Endothelial cell of umbilical vein (primary cell): ENCODE measurements around the gene LHX3. TPM values are rescaled to one million over a fixed set of nuclear protein-coding genes. Genes with fewer than 3 reads are reported as not detected.

Experiments
- BruUV-seq: library from RNA; stranded (reverse); fragments of 400-500 nt; replicated peaks from 2 replicates; lab custom pipeline; 2021; lab: Mats Ljungman, UMichigan
- CTCF ChIA-PET: fragments of 300-600, 350-600 bp; sonication (Branson Sonifier 250); formaldehyde crosslinking; loops from one replicate; lab custom pipeline; 2021; ENCODE audit warnings: antibody characterized with exemption, inconsistent platforms; lab: Charles Lee
- POLR2A ChIA-PET: fragments of 300-600, 350-600 bp; sonication (Branson Sonifier 250); formaldehyde crosslinking; loops from one replicate; lab custom pipeline; 2021; ENCODE audit warnings: antibody characterized with exemption, inconsistent platforms; lab: Charles Lee
- DNase-seq: peaks from one replicate; pipeline ENCODE4 v3.0.0-alpha.2; 2011; ENCODE audit warnings: low read depth, low spot score
- FAIRE-seq: peaks from 2 replicates; lab custom pipeline; 2011; peaks lifted over from hg19 to GRCh38; lab: Jason Lieb, UNC
- H2AFZ ChIP-seq: 2 replicates; pipeline ENCODE4 v1.6.0; 2012; ENCODE audit warnings: low read depth, low read length, control low read depth, inconsistent platforms
- H3K27ac ChIP-seq: 2 replicates; pipeline ENCODE4 v1.5.1; 2011; ENCODE audit warnings: low read depth, mild to moderate bottlenecking, control low read depth, low read length, moderate library complexity; ENCODE audit not compliant: insufficient read depth
- H3K27me3 ChIP-seq, 2 experiments: 2 replicates each; pipeline versions ENCODE4 v1.6.0 to v1.6.1; 2011; ENCODE audit warnings: low read length in 2 of 2, mixed read lengths in 1 of 2; ENCODE audit not compliant: control insufficient read depth in 2 of 2, insufficient read depth in 2 of 2
- H3K36me3 ChIP-seq, 2 experiments: 2 replicates in 1 of 2; 3 replicates in 1 of 2; pipeline ENCODE4 v1.5.1; 2011; ENCODE audit warnings: low read length in 2 of 2, mild to moderate bottlenecking in 1 of 2, moderate library complexity in 1 of 2; ENCODE audit not compliant: control insufficient read depth in 2 of 2, insufficient read depth in 2 of 2; ENCODE audit errors: extremely low read depth in 1 of 2
- H3K4me1 ChIP-seq: 3 replicates; pipeline ENCODE4 v1.5.1; 2011; ENCODE audit warnings: mild to moderate bottlenecking, low read length; ENCODE audit not compliant: control insufficient read depth, insufficient read depth; ENCODE audit errors: extremely low read depth
- H3K4me2 ChIP-seq: 2 replicates; pipeline ENCODE4 v1.6.1; 2011; ENCODE audit warnings: low read length, control low read depth, mixed read lengths; ENCODE audit not compliant: insufficient read depth
- H3K4me3 ChIP-seq, 3 experiments: fragments of 200-600 bp in 1 of 3; sonication (generic), shearing (Covaris generic) in 1 of 3; replicated peaks in 1 of 3; 2 replicates each; pipeline ENCODE4 v1.5.1; 2011 to 2016; ENCODE audit warnings: control low read depth in 3 of 3, low read length in 3 of 3, mild to moderate bottlenecking in 2 of 3, inconsistent platforms in 1 of 3, low read depth in 1 of 3, moderate library complexity in 1 of 3; ENCODE audit not compliant: insufficient read depth in 1 of 3
- H3K79me2 ChIP-seq: 2 replicates; pipeline ENCODE4 v1.6.0; 2012; ENCODE audit warnings: low read length, inconsistent platforms; ENCODE audit not compliant: control insufficient read depth, insufficient read depth
- H3K9ac ChIP-seq: replicated peaks from 2 replicates; pipeline ENCODE3; 2011; ENCODE audit warnings: low read length, control low read depth; ENCODE audit not compliant: insufficient read depth; ENCODE audit errors: extremely low read depth
- H3K9me1 ChIP-seq: replicated peaks from 3 replicates; pipeline ENCODE4 v1.6.0; 2011; ENCODE audit warnings: mild to moderate bottlenecking, low read length; ENCODE audit not compliant: control insufficient read depth, insufficient read depth; ENCODE audit errors: extremely low read depth
- H3K9me3 ChIP-seq: replicated peaks from 2 replicates; pipeline ENCODE4 v1.5.1; 2012; ENCODE audit warnings: low read length, inconsistent platforms; ENCODE audit not compliant: control insufficient read depth, insufficient read depth
- H4K20me1 ChIP-seq: replicated peaks from 2 replicates; pipeline ENCODE3; 2011; ENCODE audit warnings: mild to moderate bottlenecking, low read length; ENCODE audit not compliant: control insufficient read depth, insufficient read depth; ENCODE audit errors: extremely low read depth
- EZH2 ChIP-seq: IDR thresholded peaks from 2 replicates; pipeline ENCODE4 v1.6.1; 2012; ENCODE audit warnings: borderline replicate concordance, low read depth, mild to moderate bottlenecking, moderate library complexity, low read length, inconsistent platforms; ENCODE audit not compliant: severe bottlenecking
- FOS ChIP-seq: IDR thresholded peaks from 2 replicates; pipeline ENCODE4 v1.6.1; 2011; ENCODE audit warnings: mild to moderate bottlenecking, low read length, moderate library complexity, borderline replicate concordance; ENCODE audit not compliant: insufficient read depth
- GATA2 ChIP-seq: IDR thresholded peaks from 2 replicates; pipeline ENCODE4 v1.7.0; 2011; ENCODE audit warnings: low read depth, mild to moderate bottlenecking, moderate library complexity, mixed read lengths, low read length; ENCODE audit not compliant: insufficient read length, insufficient read depth
- JUN ChIP-seq: IDR thresholded peaks from 2 replicates; pipeline ENCODE4 v1.6.1; 2011; ENCODE audit warnings: borderline replicate concordance, low read depth; ENCODE audit not compliant: insufficient read length, insufficient read depth
- MYC ChIP-seq: IDR thresholded peaks from one replicate; pipeline ENCODE4 v1.6.1; 2011; ENCODE audit warnings: mild to moderate bottlenecking, low read depth, low read length
- POLR2A ChIP-seq: IDR thresholded peaks from 2 replicates; pipeline ENCODE4 v1.6.1; 2012; ENCODE audit warnings: low read depth, mild to moderate bottlenecking, control low read depth, low read length
- POLR2AphosphoS5 ChIP-seq: IDR thresholded peaks from 2 replicates; pipeline ENCODE4 v1.6.1; 2012; ENCODE audit warnings: low read depth, mild to moderate bottlenecking, control low read depth, low read length, moderate library complexity; ENCODE audit not compliant: insufficient read depth
- dilution Hi-C: fragments of 300-500 bp; cut with MboI; formaldehyde crosslinking; loops from one replicate; pipeline ENCODE4 v1.15.0; 2019; ENCODE audit warnings: low sequenced_read_pairs; ENCODE audit not compliant: extremely low pct_ligation_motif_present
- intact Hi-C: fragments of 100-400 bp; cut with micrococcal nuclease; formaldehyde crosslinking; loops from one replicate; pipeline ENCODE4 v1.10.0; 2022
- polyA plus RNA-seq, 4 experiments: library from polyadenylated mRNA; depleted of rRNA in 3 of 4; stranded (reverse) in 3 of 4; unstranded in 1 of 4; fragments of >200 nt; gene quantifications; 2 replicates each; pipeline versions ENCODE4 v1.2.1 to v1.2.3, GENCODE V29; 2011 to 2012; ENCODE audit warnings: missing spikeins in 1 of 4
- total RNA-seq: library from RNA; stranded (reverse); gene quantifications from 2 replicates; pipeline ENCODE4 v1.2.3, GENCODE V29; 2021
- TF ChIP-seq, protein P1 (sequence below): IDR thresholded peaks from 2 replicates; pipeline ENCODE4 v1.6.1; 2011; ENCODE audit not compliant: insufficient read depth, insufficient read length
- TF ChIP-seq, protein P2 (sequence below), 2 donors: IDR thresholded peaks; 1 replicate in 1 of 2; 2 replicates in 1 of 2; pipeline ENCODE4 v1.5.1; 2011; ENCODE audit warnings: low read length in 2 of 2, mild to moderate bottlenecking in 2 of 2, moderate library complexity in 2 of 2, control low read depth in 1 of 2, inconsistent platforms in 1 of 2, low read depth in 1 of 2; ENCODE audit not compliant: insufficient read depth in 1 of 2; ENCODE audit errors: extremely low read depth in 1 of 2

Gene LHX3
- total and polyA plus RNA-seq, 2 donors (not counting 3 experiments of a cell fraction or from before 2014, with no cell fraction given) = not detected

DNA sequence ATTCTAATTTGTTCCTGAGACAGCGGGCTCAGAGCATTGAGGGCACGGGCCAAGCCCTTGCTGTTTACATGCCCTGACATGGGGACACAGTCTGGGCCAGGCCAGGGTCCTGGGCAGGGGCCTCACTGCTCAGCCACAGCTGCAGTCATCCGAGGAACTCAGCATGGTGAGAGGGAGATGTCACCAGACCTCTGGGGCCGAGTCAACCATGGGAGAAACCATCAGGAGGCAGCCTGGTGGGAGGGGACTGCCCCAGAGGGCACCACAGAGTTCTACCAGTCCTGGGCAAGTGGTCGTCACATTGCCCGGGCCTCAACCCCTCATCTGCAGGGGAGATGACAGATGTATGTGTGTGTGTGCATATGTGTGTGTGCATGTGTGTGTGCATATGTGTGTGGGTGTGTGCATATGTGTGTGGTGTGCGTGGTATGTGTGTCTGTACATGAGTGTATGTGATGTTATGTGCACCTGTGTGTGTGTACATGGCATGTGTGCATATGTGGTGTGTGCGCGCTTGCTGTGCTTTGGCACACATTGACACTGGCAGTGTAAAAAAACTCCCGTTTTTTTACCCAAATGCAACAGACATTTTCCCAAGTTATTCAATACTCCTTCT, 43.8 kb downstream of the LHX3 start:
- no peak overlapping the region for H3K9ac ChIP-seq
- FAIRE-seq (no peak), DNase-seq (no peak)
- H3K4me3 ChIP-seq = no peak overlapping the region
- H3K27me3 ChIP-seq = peaks cover 0 to 2% of the 10 kb centered on the region in 2 experiments
- no peaks in the 10 kb centered on the region for H4K20me1 ChIP-seq
- no TSS peak for BruUV-seq
- ChIA-PET CTCF (no interaction called here), POLR2A (no interaction called here)
- intact Hi-C loops = no loop called here
- H3K9me1 ChIP-seq = no peaks in the 10 kb centered on the region
- TF ChIP-seq POLR2A (no peak), JUN (no peak), POLR2AphosphoS5 (no peak), GATA2 (no peak), FOS (no peak), MYC (no peak), EZH2 (no peak)
- TF ChIP-seq, protein P1, sequence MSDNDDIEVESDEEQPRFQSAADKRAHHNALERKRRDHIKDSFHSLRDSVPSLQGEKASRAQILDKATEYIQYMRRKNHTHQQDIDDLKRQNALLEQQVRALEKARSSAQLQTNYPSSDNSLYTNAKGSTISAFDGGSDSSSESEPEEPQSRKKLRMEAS = no peak
- TF ChIP-seq, protein P2, sequence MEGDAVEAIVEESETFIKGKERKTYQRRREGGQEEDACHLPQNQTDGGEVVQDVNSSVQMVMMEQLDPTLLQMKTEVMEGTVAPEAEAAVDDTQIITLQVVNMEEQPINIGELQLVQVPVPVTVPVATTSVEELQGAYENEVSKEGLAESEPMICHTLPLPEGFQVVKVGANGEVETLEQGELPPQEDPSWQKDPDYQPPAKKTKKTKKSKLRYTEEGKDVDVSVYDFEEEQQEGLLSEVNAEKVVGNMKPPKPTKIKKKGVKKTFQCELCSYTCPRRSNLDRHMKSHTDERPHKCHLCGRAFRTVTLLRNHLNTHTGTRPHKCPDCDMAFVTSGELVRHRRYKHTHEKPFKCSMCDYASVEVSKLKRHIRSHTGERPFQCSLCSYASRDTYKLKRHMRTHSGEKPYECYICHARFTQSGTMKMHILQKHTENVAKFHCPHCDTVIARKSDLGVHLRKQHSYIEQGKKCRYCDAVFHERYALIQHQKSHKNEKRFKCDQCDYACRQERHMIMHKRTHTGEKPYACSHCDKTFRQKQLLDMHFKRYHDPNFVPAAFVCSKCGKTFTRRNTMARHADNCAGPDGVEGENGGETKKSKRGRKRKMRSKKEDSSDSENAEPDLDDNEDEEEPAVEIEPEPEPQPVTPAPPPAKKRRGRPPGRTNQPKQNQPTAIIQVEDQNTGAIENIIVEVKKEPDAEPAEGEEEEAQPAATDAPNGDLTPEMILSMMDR (IDR thresholded peaks at IDR 0.05; ENCODE audit: extremely low read depth in 1 of 2, insufficient read depth in 1 of 2, low read depth in 1 of 2, low read length in 2 of 2) = no peak
- dilution Hi-C loops = no loop called here
- no peaks in the 10 kb centered on the region for H3K9me3 ChIP-seq
- H3K27ac ChIP-seq = no peak overlapping the region
- H3K36me3 ChIP-seq = no peaks in the 10 kb centered on the region
- H3K4me1 ChIP-seq = peaks cover 15% of the 10 kb centered on the region
- H3K79me2 ChIP-seq = no peaks in the 10 kb centered on the region
- no peak overlapping the region for H3K4me2 ChIP-seq
- H2AFZ ChIP-seq = no peak overlapping the region
